GM12801 (cell line): ENCODE measurements around the gene RALBP1.

Experiments
- CTCF ChIP-seq: IDR thresholded peaks from one replicate; pipeline ENCODE4 v1.5.1; 2011; ENCODE audit warnings: control low read depth; ENCODE audit not compliant: insufficient read length; ENCODE audit errors: extremely low read depth

RALBP1 gene

GRCh38 chr18:9571546-9571945 lies 96.2 kb downstream of the RALBP1 start:
- TF ChIP-seq CTCF, result no peak

- TF ChIP-seq CTCF, result no peak
Measured at GRCh38 chr18:9574473-9575115, 99.3 kb downstream of the RALBP1 start.

- TF ChIP-seq CTCF, result peak; percentile 65
Measured at GRCh38 chr18:9575558-9575957, 100.2 kb downstream of the RALBP1 start.

GRCh38 chr18:9577361-9577760 lies 102.0 kb downstream of the RALBP1 start:
- no peak for TF ChIP-seq CTCF

- TF ChIP-seq CTCF, result no peak
Measured at GRCh38 chr18:9578306-9578705, 103.0 kb downstream of the RALBP1 start.

- TF ChIP-seq CTCF, result no peak
Measured at GRCh38 chr18:9581667-9582066, 106.4 kb downstream of the RALBP1 start.

GRCh38 chr18:9586814-9587213 lies 111.5 kb downstream of the RALBP1 start:
- TF ChIP-seq CTCF, result no peak
